Activated T-helper 17 cell treated with anti-CD3 and anti-CD28 coated beads, Interleukin-2, amount 50 U/mL, for 72 hours (primary cell): ENCODE results near the gene GHRHR. TPM values are rescaled to one million over a fixed set of nuclear protein-coding genes. Genes with fewer than 3 reads are reported as not detected.

Experiments used
- ATAC-seq: fragments of 150-1000 bp; cut with Tn5 transposase; replicated peaks from 2 replicates; pipeline ENCODE4 v1.10.0; 2021; ENCODE audit warnings: mild to moderate bottlenecking, moderate library complexity
- H3K27ac Mint-ChIP-seq: one replicate; pipeline ENCODE4 v1.8.0; 2022; ENCODE audit warnings: mixed read lengths
- H3K27me3 Mint-ChIP-seq: one replicate; pipeline ENCODE4 v1.8.0; 2022; ENCODE audit warnings: mixed read lengths
- H3K36me3 Mint-ChIP-seq: one replicate; pipeline ENCODE4 v1.8.0; 2022; ENCODE audit warnings: low read depth, mild to moderate bottlenecking, mixed read lengths
- H3K4me1 Mint-ChIP-seq: one replicate; pipeline ENCODE4 v1.8.0; 2022; ENCODE audit warnings: mixed read lengths
- H3K4me3 Mint-ChIP-seq: one replicate; pipeline ENCODE4 v1.8.0; 2022; ENCODE audit warnings: mild to moderate bottlenecking, mixed read lengths
- H3K9me3 Mint-ChIP-seq: one replicate; pipeline ENCODE4 v1.8.0; 2022; ENCODE audit warnings: mixed read lengths
- total RNA-seq, 2 donors: library from RNA; stranded (reverse); gene quantifications; one replicate each; pipeline ENCODE4 v1.2.3, GENCODE V29; 2022

GHRHR gene
- total RNA-seq, 2 donors from 2014 or later, result not detected

DNA sequence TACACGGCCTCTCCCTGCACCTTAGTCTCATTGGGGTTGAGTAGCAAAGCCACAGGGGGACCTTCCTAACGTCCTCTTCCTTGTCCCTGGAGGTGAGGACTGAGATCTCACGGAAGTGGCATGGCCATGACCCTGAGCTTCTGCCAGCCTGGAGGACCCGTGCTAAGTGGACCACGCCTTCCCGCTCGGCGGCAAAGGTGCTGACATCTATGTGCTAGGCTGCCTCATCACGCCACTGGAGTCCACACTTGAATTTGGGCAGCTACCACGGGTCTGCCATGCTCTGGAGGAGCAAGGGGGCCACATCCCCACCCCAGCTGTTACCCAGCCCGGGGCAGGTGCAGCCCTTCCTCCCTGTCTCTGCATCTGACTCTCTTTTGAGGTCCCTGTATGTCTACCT lies 15.3 kb downstream of the GHRHR start:
- Mint-ChIP-seq H3K27me3 (peaks cover 46% of the 10 kb centered on the region), H3K36me3 (no peaks in the 10 kb centered on the region), H3K4me1 (peaks cover 5% of the 10 kb centered on the region), H3K27ac (no peak overlapping the region), H3K4me3 (no peak overlapping the region), H3K9me3 (no peaks in the 10 kb centered on the region)
- ATAC-seq, result no peak

DNA sequence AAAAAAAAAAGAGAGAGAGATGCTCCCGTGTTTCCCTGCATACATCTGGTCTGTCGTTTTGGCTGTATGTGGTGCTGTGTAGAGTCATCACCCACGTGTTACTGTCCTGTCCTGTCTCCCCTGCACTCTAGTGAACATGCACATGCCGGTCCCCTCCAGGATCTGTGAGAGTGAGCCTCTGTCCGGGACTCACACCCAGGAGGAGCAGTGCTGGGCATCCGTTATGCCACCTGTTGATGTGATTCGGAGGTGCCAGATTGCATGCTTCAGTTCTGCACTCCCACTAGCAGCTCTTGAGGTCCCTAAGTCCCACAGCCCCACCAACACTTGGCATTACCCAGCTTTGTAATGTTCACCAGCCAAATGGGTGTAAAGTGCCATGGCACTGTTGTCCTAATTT lies 16.4 kb downstream of the GHRHR start:
- no peaks in the 10 kb centered on the region for H3K9me3 Mint-ChIP-seq
- H3K4me1 Mint-ChIP-seq, result peaks cover 5% of the 10 kb centered on the region
- H3K4me3 Mint-ChIP-seq, result no peak overlapping the region
- peaks cover 49% of the 10 kb centered on the region for H3K27me3 Mint-ChIP-seq
- H3K27ac Mint-ChIP-seq, result no peak overlapping the region
- H3K36me3 Mint-ChIP-seq, result no peaks in the 10 kb centered on the region
- no peak for ATAC-seq

GRCh38 chr7:30980751-30981150 lies 17.0 kb downstream of the GHRHR start:
- ATAC-seq, result no peak
- Mint-ChIP-seq H3K27me3 (peaks cover 49% of the 10 kb centered on the region), H3K4me1 (peaks cover 5% of the 10 kb centered on the region), H3K27ac (no peak overlapping the region), H3K9me3 (no peaks in the 10 kb centered on the region), H3K4me3 (no peak overlapping the region), H3K36me3 (no peaks in the 10 kb centered on the region)

DNA sequence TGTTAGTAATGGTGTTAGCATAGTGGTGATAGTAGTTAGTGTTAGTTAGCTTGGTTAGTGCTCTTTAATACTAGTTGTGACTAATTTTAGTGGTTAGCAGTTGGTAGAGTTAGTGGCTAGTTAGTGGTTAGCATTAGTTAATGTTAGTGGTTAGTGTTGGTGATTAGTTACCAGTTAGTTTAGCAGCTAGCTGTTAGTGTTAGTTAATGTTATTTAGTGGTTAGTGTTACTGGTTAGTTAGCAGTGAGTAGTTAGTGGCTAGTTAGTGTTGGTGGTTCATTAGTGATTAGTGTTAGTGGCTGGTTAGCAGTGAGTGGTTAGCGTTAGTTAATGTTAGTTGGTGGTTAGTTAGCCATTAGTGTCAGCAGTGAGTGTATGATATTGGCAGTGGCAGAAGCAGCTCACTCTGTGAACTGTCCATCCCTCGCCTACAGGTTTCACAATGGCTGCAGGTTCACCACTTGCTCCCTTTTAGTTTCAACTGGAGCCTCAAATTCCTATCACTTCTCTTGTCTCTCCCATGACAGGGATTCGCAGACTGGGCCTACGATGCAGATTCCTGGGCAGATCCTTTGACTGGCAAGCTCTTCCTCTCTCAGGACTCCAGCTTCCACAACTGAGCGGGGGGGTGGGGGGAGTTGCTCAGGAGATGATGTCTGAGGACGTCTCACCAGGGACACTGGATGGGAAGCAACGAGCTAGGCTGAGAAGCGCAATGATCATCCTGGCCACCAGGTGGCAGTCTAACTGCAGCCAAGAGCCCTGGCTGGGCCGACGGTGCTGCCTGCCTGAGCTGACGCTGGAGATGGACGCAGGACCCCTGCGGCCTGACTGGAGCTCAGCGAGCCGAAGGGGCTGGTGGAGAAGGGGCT lies 19.5 kb downstream of the GHRHR start:
- no peaks in the 10 kb centered on the region for H3K36me3 Mint-ChIP-seq
- H3K27me3 Mint-ChIP-seq, result peaks cover 42% of the 10 kb centered on the region
- H3K27ac Mint-ChIP-seq, result peak overlapping the region; percentile 8
- no peaks in the 10 kb centered on the region for H3K9me3 Mint-ChIP-seq
- H3K4me1 Mint-ChIP-seq, result peaks cover 12% of the 10 kb centered on the region
- H3K4me3 Mint-ChIP-seq, result no peak overlapping the region
- peak; percentile 76 for ATAC-seq

- H3K36me3 Mint-ChIP-seq, result no peaks in the 10 kb centered on the region
- no peaks in the 10 kb centered on the region for H3K9me3 Mint-ChIP-seq
- no peak for ATAC-seq
- H3K27me3 Mint-ChIP-seq, result peaks cover 39% of the 10 kb centered on the region
- H3K4me3 Mint-ChIP-seq, result no peak overlapping the region
- peaks cover 12% of the 10 kb centered on the region for H3K4me1 Mint-ChIP-seq
- peak overlapping the region; percentile 8 for H3K27ac Mint-ChIP-seq
Observed at GRCh38 chr7:30983914-30984247, 20.1 kb downstream of the GHRHR start.

DNA sequence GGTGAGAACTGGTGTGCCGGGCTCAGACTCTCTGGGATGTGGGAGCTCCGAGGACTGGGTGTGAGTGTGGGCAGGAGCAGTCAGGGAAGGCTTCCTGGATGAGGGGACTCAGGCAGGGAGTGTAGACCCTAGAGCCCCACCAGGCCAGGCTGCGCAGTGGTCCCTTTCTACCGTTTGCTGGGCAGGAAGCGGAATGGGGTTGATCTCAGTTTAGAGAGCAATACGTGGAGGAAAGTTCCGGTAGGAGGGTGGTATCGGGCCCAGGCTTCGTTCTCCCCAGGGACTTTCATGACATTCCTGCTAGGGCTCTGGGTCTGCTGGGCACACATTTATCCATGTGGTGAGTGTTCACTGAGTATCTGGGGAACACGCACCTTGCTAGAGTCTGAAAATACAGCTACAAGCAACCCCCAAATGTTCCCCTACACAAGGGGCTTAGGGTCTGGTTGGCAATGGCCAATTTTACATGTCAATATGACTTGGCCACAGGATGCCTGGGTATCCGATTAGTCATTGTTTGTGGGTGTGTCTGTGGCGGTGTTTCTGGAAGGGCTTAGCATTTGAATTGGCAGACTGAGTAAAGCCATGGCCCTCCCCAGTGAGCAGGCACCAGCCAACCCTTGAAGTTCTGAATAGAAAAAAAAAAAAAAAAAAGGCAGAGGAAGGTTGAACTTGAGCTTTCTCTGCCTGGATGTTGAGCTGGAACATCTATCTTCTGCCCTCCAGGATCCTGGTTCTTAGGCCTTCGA lies 20.8 kb downstream of the GHRHR start:
- no peaks in the 10 kb centered on the region for H3K9me3 Mint-ChIP-seq

DNA sequence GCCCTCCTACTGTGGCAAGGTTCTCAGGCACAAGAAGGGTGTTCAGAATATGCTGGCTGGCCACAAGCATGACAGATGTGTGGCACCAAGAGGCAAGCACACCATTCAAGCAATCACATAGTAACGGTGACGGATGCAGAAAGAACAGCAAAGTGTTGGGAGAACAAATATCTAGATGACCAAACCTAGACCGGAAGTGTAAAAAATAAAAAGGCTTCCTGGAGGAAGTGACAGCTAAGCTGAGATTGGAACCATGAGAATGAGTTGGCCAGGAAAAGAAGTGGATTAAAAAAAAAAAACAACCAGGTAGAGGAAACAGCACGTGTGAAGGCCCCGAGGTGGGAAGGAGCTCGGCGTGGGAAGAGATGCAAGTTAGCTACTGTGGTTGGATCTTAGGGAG lies 22.0 kb downstream of the GHRHR start:
- Mint-ChIP-seq H3K27me3 (peaks cover 32% of the 10 kb centered on the region), H3K9me3 (no peaks in the 10 kb centered on the region), H3K4me1 (peaks cover 12% of the 10 kb centered on the region), H3K4me3 (no peak overlapping the region), H3K27ac (no peak overlapping the region), H3K36me3 (no peaks in the 10 kb centered on the region)
- ATAC-seq, result no peak

More for the DNA sequence above, 20.8 kb downstream of the GHRHR start:
- ATAC-seq, result peak; percentile 43
- H3K27me3 Mint-ChIP-seq, result peaks cover 36% of the 10 kb centered on the region
- no peak overlapping the region for H3K27ac Mint-ChIP-seq
- H3K4me1 Mint-ChIP-seq, result peaks cover 12% of the 10 kb centered on the region
- no peaks in the 10 kb centered on the region for H3K36me3 Mint-ChIP-seq
- no peak overlapping the region for H3K4me3 Mint-ChIP-seq

DNA sequence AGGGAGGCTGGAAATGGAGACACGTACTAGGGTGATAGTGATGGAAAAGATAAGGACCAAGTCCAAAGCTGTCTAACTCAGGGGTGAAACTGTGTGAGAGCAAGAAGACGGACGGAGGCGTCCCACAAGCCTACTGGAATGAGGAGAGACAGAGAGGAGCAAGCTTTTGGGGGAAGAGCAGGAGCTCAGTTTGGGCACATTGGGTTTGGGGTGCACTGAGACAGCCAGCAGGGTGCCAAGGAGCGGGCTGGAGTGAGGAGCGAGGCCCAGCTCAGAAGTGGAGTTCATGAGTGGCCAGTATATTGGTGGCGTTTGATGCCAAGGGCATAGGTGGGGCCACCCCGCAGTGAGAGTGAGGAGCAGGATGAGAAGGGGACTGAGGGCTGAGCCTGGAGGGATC lies 22.6 kb downstream of the GHRHR start:
- Mint-ChIP-seq H3K9me3 (no peaks in the 10 kb centered on the region), H3K4me3 (no peak overlapping the region), H3K36me3 (no peaks in the 10 kb centered on the region), H3K27ac (no peak overlapping the region), H3K4me1 (peaks cover 12% of the 10 kb centered on the region), H3K27me3 (peaks cover 32% of the 10 kb centered on the region)
- no peak for ATAC-seq

- Mint-ChIP-seq H3K4me1 (peaks cover 12% of the 10 kb centered on the region), H3K9me3 (no peaks in the 10 kb centered on the region), H3K4me3 (no peak overlapping the region), H3K36me3 (no peaks in the 10 kb centered on the region), H3K27ac (no peak overlapping the region), H3K27me3 (peaks cover 32% of the 10 kb centered on the region)
- ATAC-seq, result no peak
Observed at GRCh38 chr7:30986738-30987137, 23.0 kb downstream of the GHRHR start.

- Mint-ChIP-seq H3K27me3 (peaks cover 32% of the 10 kb centered on the region), H3K4me1 (peaks cover 12% of the 10 kb centered on the region), H3K9me3 (no peaks in the 10 kb centered on the region), H3K36me3 (no peaks in the 10 kb centered on the region), H3K4me3 (no peak overlapping the region), H3K27ac (no peak overlapping the region)
- no peak for ATAC-seq
Observed at GRCh38 chr7:30987178-30987577, 23.4 kb downstream of the GHRHR start.

DNA sequence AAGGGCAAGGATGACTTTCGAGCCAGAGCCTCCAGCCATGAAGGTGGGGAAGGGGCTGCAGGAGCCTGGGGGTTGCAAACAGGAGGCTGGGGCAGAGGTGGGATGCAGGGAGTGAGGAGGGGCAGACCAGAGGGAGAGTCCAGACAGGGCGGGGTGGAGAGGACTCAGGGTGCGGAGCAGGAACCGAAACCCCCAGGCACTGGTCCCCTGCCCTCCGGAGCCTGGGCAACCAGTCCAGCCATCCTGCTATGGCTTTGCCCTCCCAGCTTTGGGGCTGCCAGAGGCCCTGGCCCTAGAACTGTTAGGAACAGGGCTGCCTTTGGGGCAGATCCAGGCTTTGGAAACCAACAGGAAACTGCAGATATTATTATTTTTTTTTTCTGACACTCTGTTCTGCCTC lies 24.2 kb downstream of the GHRHR start:
- Mint-ChIP-seq H3K36me3 (no peaks in the 10 kb centered on the region), H3K27ac (no peak overlapping the region), H3K4me1 (peaks cover 12% of the 10 kb centered on the region), H3K9me3 (no peaks in the 10 kb centered on the region), H3K4me3 (no peak overlapping the region), H3K27me3 (peaks cover 30% of the 10 kb centered on the region)
- ATAC-seq, result no peak

DNA sequence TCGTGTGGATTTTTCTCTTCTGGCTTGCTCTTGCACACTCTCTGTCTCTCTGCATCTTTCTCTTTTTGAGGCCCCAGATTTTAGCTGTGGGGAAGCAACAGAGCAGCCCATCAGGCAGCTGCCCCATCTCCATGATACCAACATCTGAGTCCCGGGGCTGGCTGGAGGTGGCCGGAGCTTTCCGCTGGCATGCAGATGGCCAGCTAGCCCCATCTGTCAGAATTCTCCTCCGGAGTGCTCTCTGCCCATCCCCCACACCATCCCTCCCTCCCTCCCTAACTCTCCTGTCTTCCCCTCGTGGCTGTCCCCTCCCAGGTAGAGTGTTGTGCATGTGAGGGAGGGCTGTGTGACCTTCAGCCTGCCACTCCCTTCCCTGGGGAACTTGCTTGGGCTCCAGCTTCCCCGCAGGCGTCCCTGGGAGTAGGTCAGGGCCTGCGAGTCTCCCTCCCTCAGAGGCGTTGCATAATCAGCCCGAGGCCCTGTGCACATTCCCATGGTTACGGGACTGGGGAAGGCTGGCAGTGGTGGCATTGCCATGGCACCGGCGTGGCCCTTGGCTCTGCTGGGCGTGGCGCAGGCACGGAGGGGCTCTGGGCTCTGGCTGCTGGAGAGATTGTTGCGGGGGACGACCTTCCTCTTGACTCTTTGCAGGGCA lies 24.7 kb downstream of the GHRHR start:
- no peak for ATAC-seq
- Mint-ChIP-seq H3K4me1 (peaks cover 11% of the 10 kb centered on the region), H3K27me3 (peaks cover 26% of the 10 kb centered on the region), H3K9me3 (no peaks in the 10 kb centered on the region), H3K36me3 (no peaks in the 10 kb centered on the region), H3K27ac (no peak overlapping the region), H3K4me3 (no peak overlapping the region)

- no peaks in the 10 kb centered on the region for H3K9me3 Mint-ChIP-seq
- no peak overlapping the region for H3K27ac Mint-ChIP-seq
- H3K27me3 Mint-ChIP-seq, result peaks cover 23% of the 10 kb centered on the region
- ATAC-seq, result no peak
- H3K36me3 Mint-ChIP-seq, result no peaks in the 10 kb centered on the region
- H3K4me1 Mint-ChIP-seq, result peaks cover 6% of the 10 kb centered on the region
- no peak overlapping the region for H3K4me3 Mint-ChIP-seq
Observed at GRCh38 chr7:30989008-30989823, 25.5 kb downstream of the GHRHR start.
